NCI-H1092 (cell line): ENCODE measurements around the gene FBXL2.

Experiments
- DNase-seq: peaks from one replicate; lab custom pipeline; 2025; lab: John Stamatoyannopoulos, UW

FBXL2 gene

DNA sequence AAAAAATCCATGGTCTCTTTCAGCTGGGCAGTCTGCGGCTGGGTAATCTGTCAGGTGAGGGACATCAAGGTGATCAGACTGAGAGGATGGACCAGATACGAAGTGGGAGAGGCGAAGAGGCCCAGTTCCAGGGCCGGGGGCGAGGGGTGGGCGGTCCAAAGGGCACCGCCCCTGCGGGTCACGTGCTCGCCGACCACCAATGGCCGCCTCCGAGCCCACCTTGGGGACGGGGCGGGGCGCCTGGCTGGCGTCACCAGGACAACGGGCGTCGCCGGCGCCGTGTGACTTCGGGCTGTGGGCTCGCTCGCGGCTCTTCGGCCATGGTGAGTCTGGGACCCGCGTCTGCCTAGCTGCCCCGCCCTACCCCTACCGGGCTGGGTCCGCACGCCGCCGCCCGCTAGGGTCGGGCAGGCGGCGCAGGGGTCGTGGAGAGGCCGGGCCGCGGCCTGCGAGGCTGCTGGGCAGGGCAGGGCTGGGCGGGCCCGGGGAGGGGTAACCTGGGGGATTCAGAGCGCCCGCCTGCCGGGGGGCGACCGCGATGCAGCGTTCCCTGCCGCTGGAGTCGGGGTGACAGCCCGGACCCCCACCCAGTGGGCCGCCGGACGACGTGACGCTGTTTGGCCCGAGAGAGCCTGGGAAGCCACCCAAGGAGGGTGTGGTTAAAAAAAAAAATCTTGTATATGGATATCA is at the start of gene FBXL2:
FBXL2 (plus strand) TSS at position 250 of the 690 bp plus-strand sequence; CDS start at position 321, 71 bp downstream.
- peak; percentile 55 for DNase-seq

GRCh38 chr3:33229066-33229465 is 48.2 kb upstream of the FBXL2 start:
- DNase-seq: no peak

DNA sequence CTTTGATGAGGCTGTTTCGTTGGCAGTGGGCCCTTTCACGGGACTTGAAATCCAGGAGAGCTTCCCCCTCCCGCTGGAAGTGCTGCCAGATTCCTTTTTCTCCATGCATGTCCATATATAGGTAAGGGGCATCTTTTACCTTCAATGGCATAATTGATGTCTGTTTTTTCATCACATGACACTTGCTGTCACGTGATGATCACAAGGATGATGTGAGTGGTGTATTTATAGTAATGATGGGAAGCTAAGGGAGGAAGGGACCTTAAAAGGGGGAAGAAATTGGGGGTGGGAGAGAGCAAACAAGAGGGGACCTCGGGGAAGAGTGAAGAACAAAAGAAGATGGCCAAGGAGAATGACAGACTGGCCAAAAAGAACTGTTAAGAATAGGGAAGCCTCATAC is 47.3 kb upstream of the FBXL2 start:
- DNase-seq: no peak

DNA sequence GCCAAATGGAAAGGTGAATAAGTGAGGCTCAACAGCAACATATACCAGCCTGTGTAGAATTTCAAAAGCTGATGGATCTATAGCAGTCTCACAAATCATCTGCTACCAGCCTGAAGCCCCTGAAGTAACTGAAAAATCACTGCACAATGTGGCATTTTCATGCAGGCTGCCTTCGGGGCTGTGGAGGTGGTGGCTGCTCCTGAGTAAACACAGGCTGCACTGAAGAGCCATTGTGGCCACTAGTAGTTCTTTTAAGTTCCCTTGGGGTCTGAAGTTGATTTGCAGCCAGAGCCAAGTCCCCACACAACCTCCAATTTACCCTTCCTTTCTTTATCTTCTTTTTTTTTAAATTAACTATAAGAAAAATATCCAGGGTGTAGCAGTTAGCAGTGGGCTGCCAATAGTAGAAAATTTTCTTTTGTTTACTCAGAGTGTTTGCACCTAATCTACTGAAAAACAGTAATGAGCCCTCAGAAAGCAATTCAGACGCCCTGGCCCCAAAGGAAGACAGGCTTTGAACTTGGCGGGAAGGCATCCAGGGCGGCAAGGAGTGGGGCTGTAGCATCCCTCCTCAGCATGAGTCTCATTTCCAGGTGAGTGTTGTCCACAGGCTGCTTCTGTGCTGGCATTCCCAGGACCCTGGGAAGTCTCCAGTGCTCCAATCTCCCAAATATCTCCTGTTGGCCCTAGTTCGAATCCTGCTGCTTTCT is 45.3 kb upstream of the FBXL2 start:
- peak; percentile 32 for DNase-seq

DNA sequence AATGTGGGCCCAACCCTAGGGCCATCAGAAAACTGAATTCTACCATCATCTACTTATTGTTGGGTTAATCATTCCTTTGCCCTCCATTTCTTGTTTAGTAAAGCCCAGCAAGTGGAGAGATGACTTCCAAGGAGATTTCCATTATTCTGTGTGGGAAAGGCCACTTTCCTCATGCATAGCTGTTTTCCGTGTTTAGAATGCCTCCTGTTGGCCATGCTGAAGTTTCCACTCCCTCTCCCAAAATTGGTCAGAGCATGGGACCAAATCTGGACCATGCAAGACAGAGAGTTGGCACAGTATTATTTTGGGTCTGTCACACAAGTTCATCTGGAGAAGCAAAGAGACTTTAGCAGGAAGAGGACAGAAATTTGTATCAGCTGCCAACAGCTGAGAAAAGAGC is 43.4 kb upstream of the FBXL2 start:
- no peak for DNase-seq

DNA sequence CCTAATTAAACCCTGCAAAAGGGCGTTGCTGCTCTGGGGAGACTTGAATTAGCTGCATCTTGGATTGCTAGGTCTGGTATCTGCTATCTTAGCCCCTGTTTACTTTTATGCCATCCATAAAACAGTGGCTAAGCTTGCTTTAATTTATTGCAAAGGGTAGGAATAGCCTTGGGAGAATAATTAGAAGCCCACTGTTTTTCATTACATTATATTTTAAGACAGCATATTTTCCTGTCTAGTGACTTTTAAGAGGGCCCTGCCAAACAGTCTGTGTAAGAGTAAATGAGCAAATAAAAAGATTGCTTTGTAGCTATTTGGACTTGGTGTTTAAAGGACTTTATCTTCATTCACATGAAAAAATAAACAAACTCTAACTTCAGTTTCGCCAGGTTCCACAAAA is 41.2 kb upstream of the FBXL2 start:
- no peak for DNase-seq

- DNase-seq: no peak
Measured at GRCh38 chr3:33237439-33237838, 39.8 kb upstream of the FBXL2 start.

- no peak for DNase-seq
Measured at GRCh38 chr3:33238923-33239322, 38.3 kb upstream of the FBXL2 start.

GRCh38 chr3:33240261-33240660 is 37.0 kb upstream of the FBXL2 start:
- no peak for DNase-seq

DNA sequence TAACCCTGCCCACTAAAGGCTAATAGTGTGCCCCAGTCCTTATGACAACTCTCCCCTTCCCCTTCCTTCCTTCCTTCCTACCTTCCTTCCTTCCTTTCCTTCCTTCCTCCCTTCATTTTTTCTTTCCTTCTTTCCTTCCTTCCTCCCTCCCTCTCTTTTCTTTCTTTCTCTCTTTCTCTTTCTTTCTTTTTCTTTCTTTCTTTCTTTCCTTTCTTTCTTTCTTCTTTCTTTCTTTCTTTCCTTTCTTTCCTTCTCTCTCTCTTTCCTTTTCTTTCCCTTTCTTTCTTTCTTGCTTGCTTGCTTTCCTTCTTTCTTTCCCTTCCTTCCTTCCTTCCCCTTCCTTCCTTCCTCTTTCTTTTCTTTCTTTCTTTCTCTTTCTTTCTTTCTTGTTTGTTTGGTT is 30.5 kb upstream of the FBXL2 start:
- DNase-seq: no peak

DNA sequence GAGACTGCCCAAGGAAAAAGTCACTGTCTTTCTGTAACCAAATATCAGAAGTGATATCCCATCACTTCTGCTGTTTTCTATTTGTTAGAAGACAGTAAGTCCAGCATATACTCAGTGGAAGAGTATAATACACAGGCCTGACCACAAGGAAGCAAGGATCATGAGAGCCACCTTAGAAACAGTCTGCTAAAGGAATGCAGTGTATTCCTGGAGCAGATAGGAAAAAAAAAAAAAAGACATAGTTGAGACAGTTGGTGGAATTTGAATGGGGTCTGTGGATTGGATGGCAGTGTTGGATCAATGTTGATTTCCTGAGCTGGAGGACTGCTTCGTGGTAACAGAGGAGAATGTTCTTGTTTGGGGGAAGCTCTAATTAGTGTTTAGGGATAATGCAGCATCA is 26.5 kb upstream of the FBXL2 start:
- no peak for DNase-seq

GRCh38 chr3:33256249-33256648 is 21.0 kb upstream of the FBXL2 start:
- no peak for DNase-seq

- no peak for DNase-seq
Measured at GRCh38 chr3:33260104-33260503, 17.1 kb upstream of the FBXL2 start.

GRCh38 chr3:33269385-33269784 is 7.9 kb upstream of the FBXL2 start:
- no peak for DNase-seq

DNA sequence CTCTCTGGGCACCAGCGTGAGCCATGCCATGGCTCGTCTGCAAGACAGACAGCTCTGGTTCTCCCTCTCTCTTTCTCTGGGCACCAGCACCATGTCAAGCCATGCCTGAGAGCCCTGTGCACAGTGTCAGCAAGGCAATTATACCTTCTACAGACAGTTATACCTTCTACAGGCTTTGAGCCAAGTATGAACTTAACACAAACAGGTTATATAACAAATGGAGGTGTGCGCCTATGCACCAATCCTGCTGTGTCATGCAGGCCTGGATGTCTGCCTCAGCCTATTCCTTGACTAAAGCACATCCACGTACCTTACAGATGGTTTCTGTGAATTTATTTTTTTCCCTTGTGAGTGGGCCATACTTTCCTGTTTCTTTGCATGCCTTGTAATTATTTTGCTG is 5.9 kb upstream of the FBXL2 start:
- no peak for DNase-seq

- no peak for DNase-seq
Measured at GRCh38 chr3:33273628-33274027, 3.6 kb upstream of the FBXL2 start.

DNA sequence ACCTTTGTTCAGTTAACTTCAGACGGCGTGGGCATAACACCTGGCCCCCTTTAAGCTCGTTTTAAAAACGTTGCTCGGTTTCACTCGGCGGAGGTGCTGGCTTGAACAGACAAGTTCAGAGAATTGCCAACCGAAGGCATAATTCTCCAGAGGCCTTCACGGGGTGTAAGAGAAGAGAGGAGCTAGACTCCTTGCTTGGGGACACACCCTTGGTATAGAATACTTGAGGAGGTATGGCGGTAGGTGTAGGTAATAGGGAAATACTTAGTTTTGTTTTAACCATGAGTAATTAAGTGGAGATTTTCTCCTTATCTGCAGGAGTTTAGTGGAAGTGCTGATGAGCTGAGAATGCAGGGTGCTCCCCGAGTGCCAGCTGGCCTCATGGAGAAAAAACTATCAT is 921 bp downstream of the FBXL2 start:
- DNase-seq: peak; percentile 6

- no peak for DNase-seq
Measured at GRCh38 chr3:33287672-33288282, 10.5 kb downstream of the FBXL2 start.

DNA sequence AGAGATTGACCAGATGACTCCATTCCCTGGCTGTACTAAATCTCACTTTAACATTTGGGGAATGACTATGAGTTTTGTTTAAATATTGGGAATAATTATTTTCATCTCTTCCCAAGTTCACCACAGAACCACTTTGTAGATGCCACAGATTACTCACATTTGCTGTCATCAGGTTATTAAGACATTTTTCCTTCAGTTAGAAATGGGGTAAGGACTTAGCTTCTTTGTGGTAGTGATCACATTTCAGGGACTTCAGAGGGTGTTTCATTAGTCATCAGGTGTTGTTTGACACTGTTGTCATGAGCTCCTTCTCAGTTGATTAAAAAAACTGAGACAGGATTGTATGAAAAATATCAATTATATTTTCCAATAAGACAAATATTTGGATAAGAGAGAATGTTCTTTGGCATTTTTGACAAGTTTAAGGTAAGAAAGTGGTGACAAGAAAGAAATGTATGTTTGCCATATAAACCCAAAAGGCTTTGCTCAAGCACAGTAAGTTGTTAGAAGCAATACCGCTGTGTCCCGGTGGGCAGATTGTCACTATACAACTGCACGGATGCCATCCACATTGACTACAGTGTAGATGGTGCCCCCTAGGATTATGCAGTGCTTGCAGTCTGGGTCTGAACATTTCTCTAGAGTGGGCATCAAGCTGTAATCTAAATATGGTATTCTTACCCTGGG is 22.3 kb downstream of the FBXL2 start:
- DNase-seq: no peak

DNA sequence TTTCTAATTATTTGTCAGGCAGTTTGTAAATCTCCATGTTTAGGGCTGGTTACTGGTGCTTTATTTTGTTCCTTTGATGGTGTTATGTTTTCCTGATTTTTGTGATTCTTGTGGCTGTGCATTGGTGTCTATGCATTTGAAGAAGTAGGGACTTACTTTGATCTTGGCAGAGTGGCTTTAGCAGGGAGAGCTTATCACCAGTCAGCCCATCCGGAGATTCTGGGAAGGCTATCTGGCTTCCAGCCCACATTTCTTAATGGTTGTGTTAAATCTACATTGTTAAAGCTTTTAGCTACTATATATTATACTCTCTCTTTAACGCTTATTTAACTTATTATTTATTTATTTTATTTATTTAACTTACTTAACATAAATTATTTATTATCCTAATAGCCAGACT is 35.1 kb downstream of the FBXL2 start:
- DNase-seq: no peak

DNA sequence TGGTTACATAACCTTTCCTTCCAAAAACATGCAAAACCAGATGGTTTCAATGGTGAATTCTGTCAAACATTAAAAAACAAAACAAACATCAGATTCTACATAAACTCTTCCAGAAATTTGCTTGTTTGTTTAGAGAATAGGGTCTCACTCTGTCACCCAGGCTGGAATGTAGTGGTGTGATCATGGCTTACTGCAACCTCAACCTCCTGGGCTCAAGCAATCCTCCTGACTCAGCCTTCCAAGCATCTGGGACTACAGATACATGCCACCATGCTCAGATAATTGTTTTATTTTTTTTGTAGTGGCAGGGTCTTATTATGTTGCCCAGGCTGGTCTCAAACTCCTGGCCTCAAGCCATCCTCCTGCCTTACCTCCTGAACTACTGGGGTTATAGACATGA is 36.1 kb downstream of the FBXL2 start:
- no peak for DNase-seq

GRCh38 chr3:33314993-33315392 is 37.8 kb downstream of the FBXL2 start:
- DNase-seq: no peak

DNA sequence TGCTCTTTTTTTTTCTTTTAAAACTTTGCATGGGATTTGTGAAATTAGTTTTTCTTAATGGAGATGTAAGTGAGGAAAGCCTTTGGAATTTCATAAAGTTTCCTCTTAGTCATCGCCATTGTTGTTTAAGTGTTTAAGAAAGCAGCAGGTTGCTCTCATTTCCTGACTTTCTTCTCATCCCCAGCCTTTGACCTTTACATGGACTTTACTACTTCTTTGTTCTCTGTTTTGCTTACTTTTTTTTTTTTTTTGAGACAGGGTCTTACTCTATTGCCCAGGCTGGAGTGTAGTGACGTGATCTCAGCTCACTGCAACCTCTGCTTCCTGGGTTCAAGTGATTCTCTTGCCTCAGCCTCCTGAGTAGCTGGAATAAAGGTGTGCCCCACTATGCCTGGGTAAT is 38.6 kb downstream of the FBXL2 start:
- DNase-seq: no peak
